Stimulated activated CD4-positive, alpha-beta T cell treated with anti-CD3 and anti-CD28 coated beads, Interleukin-1b, Interleukin-23, amount 100 ng/mL, for 1 hour (primary cell): ENCODE data around the gene ICA1.
"Not testable (repeated sequence)": the region's sequence is repeated elsewhere in the genome, so short reads cannot be mapped to it uniquely, and the experiment has no call there.

Experiments used
- DNase-seq, 2 donors: peaks; one replicate each; pipeline ENCODE4 v3.0.0-alpha.2; 2020; ENCODE audit warnings: low read depth in 2 of 2

The ICA1 gene

GRCh38 chr7:8263048-8263447, 1.1 kb upstream of the ICA1 start:
- no peak for DNase-seq

GRCh38 chr7:8260871-8261694, 884 bp downstream of the ICA1 start:
- no peak for DNase-seq

- no peak for DNase-seq
These were observed 2.3 kb downstream of the ICA1 start for GRCh38 chr7:8259586-8260222.

- DNase-seq, result no peak
These were observed 3.2 kb downstream of the ICA1 start for GRCh38 chr7:8258734-8259133.

GRCh38 chr7:8258166-8258565, 3.8 kb downstream of the ICA1 start:
- DNase-seq, result no peak

- no peak for DNase-seq
These were observed 6.0 kb downstream of the ICA1 start for GRCh38 chr7:8255680-8256655.

- DNase-seq, result no peak
These were observed 7.3 kb downstream of the ICA1 start for GRCh38 chr7:8254667-8255066.

GRCh38 chr7:8254215-8254614, 7.8 kb downstream of the ICA1 start:
- DNase-seq, result no peak

- no peak for DNase-seq
These were observed 10.8 kb downstream of the ICA1 start for GRCh38 chr7:8251195-8251594.

- DNase-seq, result no peak
These were observed 11.4 kb downstream of the ICA1 start for GRCh38 chr7:8250547-8250946.

- DNase-seq, result no peak
These were observed 12.8 kb downstream of the ICA1 start for GRCh38 chr7:8249121-8249520.

GRCh38 chr7:8246020-8246419, 15.9 kb downstream of the ICA1 start:
- DNase-seq, result no peak

GRCh38 chr7:8245032-8245431, 16.9 kb downstream of the ICA1 start:
- not testable (repeated sequence) for DNase-seq

GRCh38 chr7:8243059-8243458, 18.9 kb downstream of the ICA1 start:
- DNase-seq, result not testable (repeated sequence)

- DNase-seq, result not testable (repeated sequence)
These were observed 22.1 kb downstream of the ICA1 start for GRCh38 chr7:8239702-8240362.

GRCh38 chr7:8236780-8237407, 25.1 kb downstream of the ICA1 start:
- no peak for DNase-seq

GRCh38 chr7:8232999-8233847, 28.7 kb downstream of the ICA1 start:
- no peak for DNase-seq

GRCh38 chr7:8229927-8230326, 32.0 kb downstream of the ICA1 start:
- DNase-seq, result no peak

GRCh38 chr7:8228766-8229674, 32.9 kb downstream of the ICA1 start:
- no peak for DNase-seq
